Smooth muscle cell (in vitro differentiated cells): ENCODE results near the gene DAB2IP. TPM values are rescaled to one million over a fixed set of nuclear protein-coding genes. Genes with fewer than 3 reads are reported as not detected.

Source experiments
- DNase-seq: peaks from one replicate; lab custom pipeline; 2025; ENCODE audit not compliant: unreplicated experiment; lab: John Stamatoyannopoulos, UW
- H2AFZ ChIP-seq: fragments of 200-600 bp; sonication (generic); 2 replicates; pipeline ENCODE4 v1.6.0; 2016; ENCODE audit warnings: antibody characterized with exemption, low read depth, mild to moderate bottlenecking
- H3F3A ChIP-seq: fragments of 200-600 bp; sonication (generic); 2 replicates; pipeline ENCODE4 v1.6.0; 2017; ENCODE audit warnings: antibody characterized with exemption, low read depth
- H3K27ac ChIP-seq: fragments of 200-600 bp; sonication (generic); 2 replicates; pipeline ENCODE4 v1.5.1; 2016; ENCODE audit warnings: low read depth, mild to moderate bottlenecking
- H3K27me3 ChIP-seq: fragments of 200-600 bp; sonication (generic); 2 replicates; pipeline ENCODE4 v1.6.1; 2016; ENCODE audit warnings: low read depth, mild to moderate bottlenecking
- H3K36me3 ChIP-seq: fragments of 200-600 bp; sonication (generic); 2 replicates; pipeline ENCODE4 v1.5.1; 2016; ENCODE audit warnings: low read depth
- H3K4me1 ChIP-seq: fragments of 200-600 bp; sonication (generic); 2 replicates; pipeline ENCODE4 v1.5.1; 2016; ENCODE audit warnings: low read depth
- H3K4me2 ChIP-seq: fragments of 200-600 bp; sonication (generic); 2 replicates; pipeline ENCODE4 v1.6.0; 2016; ENCODE audit warnings: mild to moderate bottlenecking
- H3K4me3 ChIP-seq: fragments of 200-600 bp; sonication (generic); 2 replicates; pipeline ENCODE4 v1.5.1; 2016; ENCODE audit warnings: mild to moderate bottlenecking
- H3K79me2 ChIP-seq: fragments of 200-600 bp; sonication (generic); 2 replicates; pipeline ENCODE4 v1.6.0; 2016; ENCODE audit warnings: low read depth, mild to moderate bottlenecking
- H3K9ac ChIP-seq: fragments of 200-600 bp; sonication (generic); 2 replicates; pipeline ENCODE4 v1.6.0; 2016; ENCODE audit warnings: low read depth
- H3K9me3 ChIP-seq: fragments of 200-600 bp; sonication (generic); replicated peaks from 2 replicates; pipeline ENCODE4 v1.5.1; 2016; ENCODE audit warnings: low read depth
- H4K20me1 ChIP-seq: fragments of 200-600 bp; sonication (generic); 2 replicates; pipeline ENCODE4 v1.6.0; 2016; ENCODE audit warnings: low read depth
- CTCF ChIP-seq: fragments of 200-600 bp; sonication (generic); IDR thresholded peaks from 2 replicates; pipeline ENCODE4 v1.5.1; 2017; ENCODE audit warnings: borderline replicate concordance, mild to moderate bottlenecking, antibody characterized with exemption; ENCODE audit not compliant: insufficient read depth, poor library complexity, severe bottlenecking
- WGBS: methylation state at CpG from one replicate; pipeline ENCODE4 v1.1.7; 2016; ENCODE audit warnings: low lambda C conversion rate; 5-methylcytosine and 5-hydroxymethylcytosine counted together
- polyA plus RNA-seq: library from polyadenylated mRNA; unstranded; fragments of >200 nt; fragmentation: Nextera tagmentation; extraction: Ambion mirVana; gene quantifications from 2 replicates; pipeline ENCODE4 v1.2.1, GENCODE V29; 2016
- total RNA-seq: library from RNA; depleted of rRNA; stranded (reverse); fragments of >200 nt; gene quantifications from 2 replicates; pipeline ENCODE4 v1.2.3, GENCODE V29; 2014

Gene DAB2IP
- total and polyA plus RNA-seq, 2 experiments from 2014 or later, result 10.4 to 15.5 TPM

DNA sequence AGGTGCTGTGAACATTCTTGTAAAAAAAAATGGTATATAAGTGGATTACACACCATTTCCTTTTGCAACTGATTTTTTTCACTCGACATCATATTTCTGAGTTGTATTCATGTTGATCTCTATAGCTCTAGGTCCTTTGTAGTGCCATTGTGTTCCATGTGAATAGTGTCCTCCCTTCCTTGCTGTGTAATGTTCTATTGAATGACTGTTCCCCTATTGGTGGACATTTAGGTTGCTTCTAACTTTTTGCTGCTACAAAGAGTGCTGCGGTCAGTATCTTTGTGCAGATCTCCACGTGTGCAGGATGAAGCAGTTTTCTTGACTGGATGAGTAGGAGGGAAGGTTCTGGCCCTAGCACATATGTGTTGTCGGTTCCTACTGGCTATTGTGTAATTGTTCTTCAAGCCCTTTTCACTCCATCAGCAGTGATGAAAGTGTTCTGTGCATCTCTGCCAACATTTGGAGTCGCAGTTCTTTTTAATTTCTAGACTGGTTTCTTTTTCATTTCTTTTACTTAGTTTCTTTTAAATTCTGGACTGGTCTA is 20.2 kb downstream of the DAB2IP start:
- Histone ChIP-seq H2AFZ (no peak overlapping the region), H3K36me3 (no peaks in the 10 kb centered on the region)

GRCh38 chr9:121672213-121672612 is 20.8 kb downstream of the DAB2IP start:
- Histone ChIP-seq H3K79me2 (peaks cover 50% of the 10 kb centered on the region), H3K9me3 (no peaks in the 10 kb centered on the region), H3F3A (no peaks in the 10 kb centered on the region), H3K9ac (no peak overlapping the region), H3K27me3 (no peaks in the 10 kb centered on the region), H2AFZ (no peak overlapping the region), H3K36me3 (no peaks in the 10 kb centered on the region), H3K4me2 (no peak overlapping the region), H3K27ac (no peak overlapping the region), H3K4me3 (no peak overlapping the region), H4K20me1 (peaks cover 42% of the 10 kb centered on the region), H3K4me1 (no peaks in the 10 kb centered on the region)
- TF ChIP-seq CTCF, result no peak
- WGBS, result 95% methylated on average over 7 of the region's 7 CpGs
- DNase-seq, result no peak

More for the DNA sequence above, 20.2 kb downstream of the DAB2IP start:
- H3K4me1 ChIP-seq, result no peaks in the 10 kb centered on the region
- peaks cover 42% of the 10 kb centered on the region for H4K20me1 ChIP-seq
- H3K9me3 ChIP-seq, result no peaks in the 10 kb centered on the region
- no peak overlapping the region for H3K27ac ChIP-seq
- no peaks in the 10 kb centered on the region for H3F3A ChIP-seq
- DNase-seq, result no peak
- H3K9ac ChIP-seq, result no peak overlapping the region
- H3K79me2 ChIP-seq, result peaks cover 54% of the 10 kb centered on the region
- H3K27me3 ChIP-seq, result no peaks in the 10 kb centered on the region
- WGBS, result 86% methylated on average over 5 of the region's 5 CpGs
- no peak for TF ChIP-seq CTCF
- H3K4me2 ChIP-seq, result no peak overlapping the region
- no peak overlapping the region for H3K4me3 ChIP-seq

DNA sequence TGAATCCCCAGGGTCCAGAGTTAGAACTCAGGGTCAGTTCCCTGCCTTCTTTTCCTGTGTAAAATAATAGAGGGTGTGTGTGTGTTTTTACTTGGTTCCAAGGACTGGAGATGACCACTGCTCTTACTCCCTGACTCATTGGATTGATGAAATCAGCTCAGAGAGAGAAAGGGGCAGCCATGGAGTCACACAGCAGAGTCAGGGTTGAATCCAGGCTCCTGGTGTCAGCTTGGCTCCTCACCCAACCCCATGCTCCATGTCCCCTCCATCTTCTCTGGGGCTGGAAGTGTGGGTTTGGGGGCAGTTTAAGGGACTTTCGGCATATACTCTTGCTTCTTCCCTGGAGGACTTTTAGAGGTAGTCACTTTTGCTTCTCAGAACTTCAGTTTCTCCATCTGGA is 21.6 kb downstream of the DAB2IP start:
- H3K9ac ChIP-seq, result no peak overlapping the region
- no peak for TF ChIP-seq CTCF
- H3K4me3 ChIP-seq, result no peak overlapping the region
- 100% methylated on average over 1 of the region's 1 CpG for WGBS
- H3K4me2 ChIP-seq, result no peak overlapping the region
- no peaks in the 10 kb centered on the region for H3K4me1 ChIP-seq
- no peak overlapping the region for H2AFZ ChIP-seq
- no peaks in the 10 kb centered on the region for H3F3A ChIP-seq
- H3K9me3 ChIP-seq, result no peaks in the 10 kb centered on the region
- H4K20me1 ChIP-seq, result peaks cover 46% of the 10 kb centered on the region
- DNase-seq, result no peak
- no peak overlapping the region for H3K27ac ChIP-seq
- H3K79me2 ChIP-seq, result peaks cover 53% of the 10 kb centered on the region
- H3K27me3 ChIP-seq, result no peaks in the 10 kb centered on the region
- H3K36me3 ChIP-seq, result no peaks in the 10 kb centered on the region

DNA sequence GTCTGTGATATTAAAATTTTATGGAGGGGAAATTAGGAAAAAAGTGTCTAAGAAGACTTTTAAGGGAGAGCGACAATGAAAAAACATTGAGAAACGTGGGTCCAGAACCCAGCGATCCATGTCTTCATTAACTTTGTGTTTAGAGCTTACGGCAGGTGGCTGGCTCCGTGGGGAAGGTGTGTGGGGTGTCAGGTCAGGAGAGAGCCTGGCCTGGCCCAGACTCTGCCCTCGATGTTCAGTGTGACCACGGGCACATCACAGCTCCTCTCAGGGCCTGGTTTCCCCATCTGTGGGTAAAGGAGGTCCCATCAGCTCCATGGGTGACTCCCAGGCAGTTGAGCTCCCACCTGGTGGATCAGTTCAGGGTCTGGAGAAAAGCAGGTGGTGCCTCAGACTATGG is 22.1 kb downstream of the DAB2IP start:
- no peak for DNase-seq
- Histone ChIP-seq H3K4me2 (no peak overlapping the region), H3K9me3 (no peaks in the 10 kb centered on the region), H3K4me1 (no peaks in the 10 kb centered on the region), H3K9ac (no peak overlapping the region), H2AFZ (no peak overlapping the region), H3K27me3 (no peaks in the 10 kb centered on the region), H3K79me2 (peaks cover 51% of the 10 kb centered on the region), H3F3A (no peaks in the 10 kb centered on the region), H3K27ac (no peak overlapping the region), H3K4me3 (no peak overlapping the region), H3K36me3 (no peaks in the 10 kb centered on the region), H4K20me1 (peaks cover 51% of the 10 kb centered on the region)
- no peak for TF ChIP-seq CTCF
- WGBS, result 99% methylated on average over 7 of the region's 7 CpGs
